Neural progenitor cell (in vitro differentiated cells): ENCODE results near the gene PIAS2.

ENCODE experiments used
- CTCF ChIP-seq: fragments of 200-600 bp; sonication (generic); IDR thresholded peaks from 2 replicates; pipeline ENCODE4 v1.5.1; 2017; ENCODE audit warnings: antibody characterized with exemption, mild to moderate bottlenecking
- EZH2 ChIP-seq: fragments of 200-600 bp; sonication (generic); IDR thresholded peaks from 2 replicates; pipeline ENCODE4 v1.6.1; 2017; ENCODE audit warnings: antibody characterized with exemption, mild to moderate bottlenecking, moderate library complexity

GRCh38 chr18:46903406-46903805, 13.9 kb downstream of the PIAS2 start:
- TF ChIP-seq EZH2 (no peak), CTCF (no peak)
